Measurements from ENCODE around the gene RABAC1. TPM values are rescaled to one million over a fixed set of nuclear protein-coding genes. Genes with fewer than 3 reads are reported as not detected.

RABAC1 gene
- total RNA-seq (2016; rRNA removed; fragmentation: Illumina TruSeq; extraction: Trizol) (20.7 and 37.4 TPM in 2 replicates), polyA plus RNA-seq (2011; rRNA removed) (74.0 and 91.2 TPM in 2 replicates), polyA minus RNA-seq (2011; rRNA and poly(A)+ RNA removed; ENCODE audit: low replicate concordance) (32.5 and 96.8 TPM in 2 replicates), Bru-seq, nascent RNA (percentile 68 among the genes with signal in this experiment), BruChase-seq, experiment 1, labeled RNA remaining after a 6-hour chase (percentile 82 among the genes with signal in this experiment), BruChase-seq, experiment 2, labeled RNA remaining after a 2-hour chase (percentile 70 among the genes with signal in this experiment)
- total RNA-seq (2016; cell fraction: cytosol; rRNA removed; fragmentation: Illumina TruSeq; extraction: Trizol; ENCODE audit: low read depth), result 32.7 and 40.5 TPM in 2 replicates
- 21.9 and 38.8 TPM in 2 replicates for total RNA-seq (2016; cell fraction: insoluble cytoplasmic fraction; rRNA removed; fragmentation: Illumina TruSeq; extraction: Trizol)
- 24.1 and 26.6 TPM in 2 replicates for total RNA-seq (2016; cell fraction: membrane; rRNA removed; fragmentation: Illumina TruSeq; extraction: Trizol)
- 28.4 and 29.8 TPM in 2 replicates for total RNA-seq (2016; cell fraction: nucleus; rRNA removed; fragmentation: Illumina TruSeq; extraction: Trizol)
- polyA plus RNA-seq (2011; cell fraction: cytosol; rRNA removed), result 112 and 172 TPM in 2 replicates
- polyA plus RNA-seq (2011; cell fraction: nucleus; rRNA removed), result 93.5 and 96.2 TPM in 2 replicates
- 38.2 and 66.0 TPM in 2 replicates for polyA plus RNA-seq (2012)
- 34.2 and 39.3 TPM in 2 replicates for polyA plus RNA-seq (2016; cell fraction: cytosol; fragmentation: Illumina TruSeq; extraction: Trizol; ENCODE audit: low read depth)
- polyA plus RNA-seq (2016; cell fraction: insoluble cytoplasmic fraction; fragmentation: Illumina TruSeq; extraction: Trizol; ENCODE audit: low read depth), result 20.0 and 22.5 TPM in 2 replicates
- 21.0 and 26.9 TPM in 2 replicates for polyA plus RNA-seq (2016; cell fraction: membrane; fragmentation: Illumina TruSeq; extraction: Trizol; ENCODE audit: low read depth)
- polyA plus RNA-seq (2016; cell fraction: nucleus; fragmentation: Illumina TruSeq; extraction: Trizol; ENCODE audit: insufficient read depth, low read depth), result 52.4 and 53.1 TPM in 2 replicates
- 26.4 and 26.8 TPM in 2 replicates for polyA minus RNA-seq (2011; cell fraction: cytosol; rRNA and poly(A)+ RNA removed)
- polyA minus RNA-seq (2011; cell fraction: nucleus; rRNA and poly(A)+ RNA removed), result 21.6 and 26.0 TPM in 2 replicates
- long read RNA-seq, experiment 1, transcript RABAC1-201 (5 exons, 821 nt), result major isoform, 101 of 115 reads
- long read RNA-seq, experiment 1, partial matches to known transcripts, result 6 of 115 reads
- long read RNA-seq, experiment 1, other reads (novel, unspliced or antisense), result 4 of 115 reads
- long read RNA-seq, experiment 2, transcript RABAC1-201 (5 exons, 821 nt), result major isoform, 127 of 161 reads
- long read RNA-seq, experiment 2, partial matches to known transcripts, result 8 of 161 reads
- long read RNA-seq, experiment 2, other reads (novel, unspliced or antisense), result 20 of 161 reads

DNA sequence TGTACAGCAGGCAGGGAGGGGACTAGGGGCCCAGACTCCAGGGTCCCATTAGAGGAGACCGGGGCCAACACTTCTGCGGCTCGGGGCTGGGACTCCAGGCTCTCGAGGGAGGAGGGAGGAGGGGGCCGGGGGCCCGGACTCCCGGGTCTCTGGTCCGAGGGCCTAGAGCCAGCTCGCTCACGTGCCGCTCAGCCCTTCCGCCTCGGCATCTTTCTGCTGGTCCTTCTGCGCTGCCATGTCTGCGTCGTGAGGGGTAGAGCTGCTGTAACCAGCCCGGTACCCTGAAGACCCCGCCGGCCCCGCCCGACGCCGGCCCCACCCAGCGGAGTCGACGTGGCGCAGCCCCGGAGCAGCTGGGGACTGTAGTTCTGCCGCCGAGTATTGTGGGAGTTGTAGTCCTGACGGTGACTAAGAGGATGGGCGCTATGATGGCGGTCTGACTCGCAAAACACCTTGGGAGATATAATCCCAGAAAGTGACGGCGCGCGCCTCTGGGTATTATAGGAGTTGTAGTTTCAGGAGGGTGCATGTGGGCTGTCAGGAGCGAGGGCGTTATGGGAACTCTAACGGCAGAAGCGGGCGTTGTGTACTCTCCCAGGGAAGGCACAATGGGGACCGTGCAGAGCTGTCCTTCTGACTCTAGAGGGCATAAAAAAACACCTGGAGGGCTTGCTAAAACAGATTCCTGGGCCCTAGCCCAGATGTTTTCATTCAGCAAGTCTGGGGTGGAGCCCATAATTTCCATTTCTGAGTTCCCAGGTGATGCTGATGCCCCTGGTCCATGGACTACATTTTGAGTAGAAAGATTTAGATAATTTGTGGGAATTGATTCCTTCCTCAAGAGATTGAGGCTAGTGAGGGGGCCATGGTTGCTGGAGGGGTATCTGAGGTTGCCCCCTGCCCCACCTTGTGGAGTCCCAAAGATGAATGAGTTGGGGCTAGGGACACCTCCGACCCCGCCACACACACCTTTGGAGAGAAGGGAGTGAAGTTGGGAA, at the start of gene RABAC1:
RABAC1 (minus strand) TSS at position 266 of the 998 bp plus-strand sequence; CDS start at position 237, 29 bp downstream.
- Histone ChIP-seq H4K20me1 (ENCODE audit: insufficient read depth, low read length) (0 out of 2 replicates have a peak, but pooled peaks cover 3% of the 10 kb centered on the region), H3K27me3 (ENCODE audit: control insufficient read depth in 1 of 2, insufficient read depth in 2 of 2, low read length in 2 of 2) (no peaks in the 10 kb centered on the region; a peak in 1 of 5 replicates), H3K4me2 (ENCODE audit: low read depth, low read length) (peak within 1 kb of the TSS; percentile 85), H3K4me3 (replicated peaks in 1 of 3; ENCODE audit: insufficient read depth in 1 of 3, low read depth in 2 of 3, low read length in 3 of 3) (peak within 1 kb of the TSS; percentile 95 to 99 (median 98)), H3K9ac (ENCODE audit: insufficient read depth, low read depth, low read length) (peak within 1 kb of the TSS; percentile 91), H3K79me2 (ENCODE audit: insufficient read depth, low read length) (no peaks in the 10 kb centered on the region), H3K36me3 (replicated peaks in 1 of 2; ENCODE audit: control insufficient read depth in 1 of 2, insufficient read depth in 2 of 2, low read length in 2 of 2) (no peaks in the 10 kb centered on the region), H3K9me3 (ENCODE audit: low read length) (no peaks in the 10 kb centered on the region), H3K4me1 (ENCODE audit: insufficient read depth, low read length) (peaks cover 32% of the 10 kb centered on the region), H2AFZ (ENCODE audit: low read length) (peak within 1 kb of the TSS; percentile 97), H3K27ac (ENCODE audit: extremely low read length, insufficient read depth, low read length) (peak within 1 kb of the TSS; percentile 73)
- intact Hi-C loops (cut with micrococcal nuclease; ENCODE audit: unreplicated experiment) (loop anchor here (10.0 kb wide), 1 partner anchor 165 kb away; the partner anchor contains the start of gene CEACAM3), in situ Hi-C loops (cut with HindIII; ENCODE audit: extremely low pct_ligation_motif_present, low pct_unique_long_range_greater_than_20kb) (loop anchor here (5.0 kb wide), 1 partner anchor 77 kb away; the partner anchor contains the start of gene ARHGEF1)
- peak; percentile 88 for ATAC-seq
- BruUV-seq (replicated peaks), result no TSS peak
- ChIA-PET CTCF (ENCODE audit: low intra/inter-chr PET ratio, low total read pairs) (no interaction called here), POLR2A (interaction anchor here (1.0 to 2.7 kb wide), 7 partner anchors 75 to 520 kb away, joined by 3 to 36 read pairs (median 5); partner anchors contain the start of genes GSK3A and RPS19)
- DNase-seq (ENCODE audit: low spot score), result peak; percentile 83
- 9% methylated on average over 22 of the region's 46 CpGs for WGBS (ENCODE audit: low lambda C conversion rate)
- peak; percentile 73 for FAIRE-seq
- TF ChIP-seq SP5 (CRISPR knock-in tag; IDR thresholded peaks at IDR 0.05; ENCODE audit: borderline replicate concordance, low read depth) (peak; percentile 51; the same call in 1 of the 2 replicates), ATM (IDR thresholded peaks at IDR 0.05; ENCODE audit: borderline replicate concordance) (no peak), ZNF251 (CRISPR knock-in tag; IDR thresholded peaks at IDR 0.05) (no peak), E2F2 (CRISPR knock-in tag; IDR thresholded peaks at IDR 0.05; ENCODE audit: borderline replicate concordance) (no peak; the same call in 1 of the 2 replicates), ZNF546 (CRISPR knock-in tag; conservative IDR thresholded peaks at IDR 0.05) (no peak), MXD1 (CRISPR knock-in tag; IDR thresholded peaks at IDR 0.05) (no peak), ZNF484 (CRISPR knock-in tag; IDR thresholded peaks at IDR 0.05; ENCODE audit: borderline replicate concordance, low read depth) (no peak)
- TF ChIP-seq, protein P1, sequence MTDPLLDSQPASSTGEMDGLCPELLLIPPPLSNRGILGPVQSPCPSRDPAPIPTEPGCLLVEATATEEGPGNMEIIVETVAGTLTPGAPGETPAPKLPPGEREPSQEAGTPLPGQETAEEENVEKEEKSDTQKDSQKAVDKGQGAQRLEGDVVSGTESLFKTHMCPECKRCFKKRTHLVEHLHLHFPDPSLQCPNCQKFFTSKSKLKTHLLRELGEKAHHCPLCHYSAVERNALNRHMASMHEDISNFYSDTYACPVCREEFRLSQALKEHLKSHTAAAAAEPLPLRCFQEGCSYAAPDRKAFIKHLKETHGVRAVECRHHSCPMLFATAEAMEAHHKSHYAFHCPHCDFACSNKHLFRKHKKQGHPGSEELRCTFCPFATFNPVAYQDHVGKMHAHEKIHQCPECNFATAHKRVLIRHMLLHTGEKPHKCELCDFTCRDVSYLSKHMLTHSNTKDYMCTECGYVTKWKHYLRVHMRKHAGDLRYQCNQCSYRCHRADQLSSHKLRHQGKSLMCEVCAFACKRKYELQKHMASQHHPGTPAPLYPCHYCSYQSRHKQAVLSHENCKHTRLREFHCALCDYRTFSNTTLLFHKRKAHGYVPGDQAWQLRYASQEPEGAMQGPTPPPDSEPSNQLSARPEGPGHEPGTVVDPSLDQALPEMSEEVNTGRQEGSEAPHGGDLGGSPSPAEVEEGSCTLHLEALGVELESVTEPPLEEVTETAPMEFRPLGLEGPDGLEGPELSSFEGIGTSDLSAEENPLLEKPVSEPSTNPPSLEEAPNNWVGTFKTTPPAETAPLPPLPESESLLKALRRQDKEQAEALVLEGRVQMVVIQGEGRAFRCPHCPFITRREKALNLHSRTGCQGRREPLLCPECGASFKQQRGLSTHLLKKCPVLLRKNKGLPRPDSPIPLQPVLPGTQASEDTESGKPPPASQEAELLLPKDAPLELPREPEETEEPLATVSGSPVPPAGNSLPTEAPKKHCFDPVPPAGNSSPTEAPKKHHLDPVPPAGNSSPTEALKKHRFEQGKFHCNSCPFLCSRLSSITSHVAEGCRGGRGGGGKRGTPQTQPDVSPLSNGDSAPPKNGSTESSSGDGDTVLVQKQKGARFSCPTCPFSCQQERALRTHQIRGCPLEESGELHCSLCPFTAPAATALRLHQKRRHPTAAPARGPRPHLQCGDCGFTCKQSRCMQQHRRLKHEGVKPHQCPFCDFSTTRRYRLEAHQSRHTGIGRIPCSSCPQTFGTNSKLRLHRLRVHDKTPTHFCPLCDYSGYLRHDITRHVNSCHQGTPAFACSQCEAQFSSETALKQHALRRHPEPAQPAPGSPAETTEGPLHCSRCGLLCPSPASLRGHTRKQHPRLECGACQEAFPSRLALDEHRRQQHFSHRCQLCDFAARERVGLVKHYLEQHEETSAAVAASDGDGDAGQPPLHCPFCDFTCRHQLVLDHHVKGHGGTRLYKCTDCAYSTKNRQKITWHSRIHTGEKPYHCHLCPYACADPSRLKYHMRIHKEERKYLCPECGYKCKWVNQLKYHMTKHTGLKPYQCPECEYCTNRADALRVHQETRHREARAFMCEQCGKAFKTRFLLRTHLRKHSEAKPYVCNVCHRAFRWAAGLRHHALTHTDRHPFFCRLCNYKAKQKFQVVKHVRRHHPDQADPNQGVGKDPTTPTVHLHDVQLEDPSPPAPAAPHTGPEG (CRISPR knock-in tag; IDR thresholded peaks at IDR 0.05), result no peak

Measured in HepG2 (cell line).